Adrenal gland (tissue), 5 donors: Measurements from ENCODE around the gene MGST2.

Experiments
- CTCF ChIP-seq, 6 experiments: fragments of 450-650 bp in 4 of 6; fragments of 200-600 bp in 2 of 6; sonication (generic) in 1 of 6; IDR thresholded peaks; 1 replicate in 5 of 6; 2 replicates in 1 of 6; pipeline versions ENCODE4 v1.5.1 to v1.8.0; 2016 to 2021; ENCODE audit warnings: antibody characterized with exemption in 6 of 6, mild to moderate bottlenecking in 2 of 6, moderate library complexity in 1 of 6
- POLR2A ChIP-seq, 2 donors: fragments of 450-650 bp; IDR thresholded peaks; one replicate each; pipeline ENCODE4 v1.6.1; 2017; ENCODE audit warnings: antibody characterized with exemption in 2 of 2, mild to moderate bottlenecking in 2 of 2, moderate library complexity in 1 of 2
- donor health status: DM: no; HTN: no; CAD: no.

GRCh38 chr4:139639654-139640053 lies 26.0 kb upstream of the MGST2 start:
- TF ChIP-seq CTCF (IDR thresholded peaks at IDR 0.05) (no peak), POLR2A (IDR thresholded peaks at IDR 0.05) (no peak)
